Measurements from ENCODE around the gene CDH4.

The CDH4 gene

DNA sequence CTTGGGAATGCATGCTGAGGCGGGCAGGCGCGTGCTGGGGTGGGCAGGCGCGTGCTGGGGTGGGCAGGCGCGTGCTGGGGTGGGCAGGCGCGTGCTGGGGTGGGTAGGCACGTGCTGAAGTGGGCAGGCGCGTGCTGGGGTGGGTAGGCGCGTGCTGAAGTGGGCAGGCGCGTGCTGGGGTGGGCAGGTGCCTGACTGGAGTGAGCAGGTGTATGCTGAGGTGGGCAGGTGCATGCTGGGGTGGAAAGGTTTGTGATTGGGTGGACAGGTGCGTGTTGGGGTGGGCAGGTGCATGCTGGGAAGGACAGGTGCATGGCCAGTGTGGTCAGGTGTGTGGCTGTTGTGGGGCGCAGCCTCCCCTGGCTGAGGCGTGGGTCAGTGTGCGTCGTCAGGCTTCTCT is 404.1 kb downstream of the CDH4 start:
- Histone ChIP-seq H2AK5ac (ENCODE audit: low read depth, low read length) (no peak overlapping the region), H3K36me3 (replicated peaks in 1 of 2; ENCODE audit: control insufficient read depth in 2 of 2, insufficient read depth in 2 of 2, low read length in 2 of 2) (no peaks in the 10 kb centered on the region), H3K4me2 (ENCODE audit: insufficient read depth, low read length, poor library complexity, severe bottlenecking) (no peak overlapping the region), H3K27ac (replicated peaks; ENCODE audit: low read length) (no peak overlapping the region), H2BK120ac (ENCODE audit: low read depth, low read length) (no peak overlapping the region), H3K23ac (ENCODE audit: low read depth, low read length, poor library complexity) (no peak overlapping the region), H2BK12ac (ENCODE audit: low read length) (no peak overlapping the region), H3K27me3 (ENCODE audit: control insufficient read depth in 3 of 3, insufficient read depth in 3 of 3, low read depth in 1 of 3, low read length in 3 of 3) (no peaks in the 10 kb centered on the region), H2AFZ (ENCODE audit: low read length) (no peak overlapping the region), H3K4me3 (ENCODE audit: low read length in 2 of 2) (no peak overlapping the region), H3K14ac (ENCODE audit: low read length) (no peak overlapping the region), H4K8ac (ENCODE audit: low read depth, low read length) (peak overlapping the region; percentile 26), H3K79me1 (ENCODE audit: low read depth, low read length) (no peaks in the 10 kb centered on the region), H2BK15ac (ENCODE audit: low read length) (no peak overlapping the region), H3K9ac (ENCODE audit: low read depth, low read length, poor library complexity) (no peak overlapping the region), H4K91ac (ENCODE audit: low read depth, low read length, poor library complexity) (no peak overlapping the region), H3K9me3 (replicated peaks in 1 of 2; ENCODE audit: control insufficient read depth in 2 of 2, insufficient read depth in 1 of 2, low read depth in 1 of 2, low read length in 2 of 2) (peaks cover 0 to 2% of the 10 kb centered on the region in 2 donors), H3K4ac (ENCODE audit: low read length) (no peak overlapping the region), H3K18ac (ENCODE audit: low read length) (peak overlapping the region; percentile 50), H2BK5ac (ENCODE audit: low read length) (no peak overlapping the region), H3K4me1 (ENCODE audit: control insufficient read depth in 2 of 2, insufficient read depth in 1 of 2, low read depth in 1 of 2, low read length in 2 of 2) (peaks cover 9 to 10% of the 10 kb centered on the region in 2 donors)
- no CpG with 5 or more reads among the region's 21 CpGs for WGBS, 2 donors (ENCODE audit: extremely low coverage in 2 of 2, insufficient read length in 2 of 2, insufficient replicate concordance in 1 of 2)
- no peak for DNase-seq (ENCODE audit: low spot score)

DNA sequence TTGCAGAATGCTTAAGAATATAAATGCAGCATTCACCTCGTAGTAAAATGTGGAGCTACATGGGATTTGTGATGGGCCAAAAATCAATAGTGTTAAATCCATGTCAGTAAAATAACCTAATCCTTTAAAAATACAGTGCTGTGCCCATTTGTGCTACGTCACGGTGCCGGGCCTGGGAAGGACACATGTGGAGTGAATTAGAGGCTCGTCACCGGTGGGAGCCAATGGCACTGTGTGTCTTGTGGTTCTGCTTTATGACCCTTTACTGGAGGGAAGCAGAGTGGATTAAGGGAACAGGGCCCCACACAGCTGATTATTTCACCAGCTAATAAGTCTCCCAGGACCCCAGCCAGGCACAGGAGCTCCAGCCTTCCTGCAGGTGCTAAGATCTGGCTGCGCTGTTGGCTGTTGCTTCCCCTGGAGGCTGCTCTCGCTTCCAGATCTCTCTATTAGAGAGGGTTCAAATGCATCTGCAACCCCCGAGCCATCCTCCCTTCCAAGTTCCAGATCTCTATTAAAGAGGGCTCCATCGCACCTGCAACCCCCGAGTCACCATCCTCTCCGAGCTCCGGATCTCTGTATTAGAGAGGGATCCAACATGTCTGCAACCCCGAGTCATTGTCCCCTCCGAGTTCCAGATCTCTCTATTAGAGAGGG is 405.8 kb downstream of the CDH4 start:
- Histone ChIP-seq H3K4ac (ENCODE audit: low read length) (no peak overlapping the region), H2BK5ac (ENCODE audit: low read length) (no peak overlapping the region), H3K9me3 (replicated peaks in 1 of 2; ENCODE audit: control insufficient read depth in 2 of 2, insufficient read depth in 1 of 2, low read depth in 1 of 2, low read length in 2 of 2) (peaks cover 0 to 2% of the 10 kb centered on the region in 2 donors), H2AFZ (ENCODE audit: low read length) (no peak overlapping the region), H3K27me3 (ENCODE audit: control insufficient read depth in 3 of 3, insufficient read depth in 3 of 3, low read depth in 1 of 3, low read length in 3 of 3) (no peaks in the 10 kb centered on the region), H3K4me3 (ENCODE audit: low read length in 2 of 2) (no peak overlapping the region), H4K91ac (ENCODE audit: low read depth, low read length, poor library complexity) (no peak overlapping the region), H3K4me1 (ENCODE audit: control insufficient read depth in 2 of 2, insufficient read depth in 1 of 2, low read depth in 1 of 2, low read length in 2 of 2) (peaks cover 9 to 10% of the 10 kb centered on the region in 2 donors), H3K18ac (ENCODE audit: low read length) (no peak overlapping the region), H2BK120ac (ENCODE audit: low read depth, low read length) (no peak overlapping the region), H3K23ac (ENCODE audit: low read depth, low read length, poor library complexity) (no peak overlapping the region), H3K27ac (replicated peaks; ENCODE audit: low read length) (no peak overlapping the region), H2BK15ac (ENCODE audit: low read length) (no peak overlapping the region), H3K79me1 (ENCODE audit: low read depth, low read length) (no peaks in the 10 kb centered on the region), H3K4me2 (ENCODE audit: insufficient read depth, low read length, poor library complexity, severe bottlenecking) (no peak overlapping the region), H4K8ac (ENCODE audit: low read depth, low read length) (no peak overlapping the region), H2BK12ac (ENCODE audit: low read length) (no peak overlapping the region), H3K14ac (ENCODE audit: low read length) (no peak overlapping the region), H3K9ac (ENCODE audit: low read depth, low read length, poor library complexity) (no peak overlapping the region), H3K36me3 (replicated peaks in 1 of 2; ENCODE audit: control insufficient read depth in 2 of 2, insufficient read depth in 2 of 2, low read length in 2 of 2) (no peaks in the 10 kb centered on the region), H2AK5ac (ENCODE audit: low read depth, low read length) (no peak overlapping the region)
- no peak for DNase-seq (ENCODE audit: low spot score)
- whole genome bisulfite sequencing, 2 donors (ENCODE audit: extremely low coverage in 2 of 2, insufficient read length in 2 of 2, insufficient replicate concordance in 1 of 2), result no CpG with 5 or more reads among the region's 15 CpGs

DNA sequence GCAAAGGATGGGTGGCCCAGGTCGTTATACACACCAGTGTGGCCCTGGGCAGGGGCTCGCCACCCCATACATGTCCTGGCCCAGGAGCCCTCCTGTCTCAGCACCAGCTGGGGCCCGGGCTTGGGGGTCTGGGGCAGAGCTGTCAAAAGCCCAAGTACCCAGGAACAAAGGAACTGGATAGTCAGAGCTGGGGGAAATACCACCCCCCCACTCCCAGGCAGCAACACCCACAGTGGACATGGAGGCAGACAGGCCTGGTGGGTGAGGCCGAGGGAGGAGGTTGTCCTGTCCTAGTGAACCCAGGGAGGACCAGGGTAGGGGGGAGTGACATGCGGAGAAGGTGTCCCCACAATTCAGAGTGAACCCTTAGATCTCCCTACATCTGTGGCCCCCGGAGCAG is 406.5 kb downstream of the CDH4 start:
- Histone ChIP-seq H3K9ac (ENCODE audit: low read depth, low read length, poor library complexity) (no peak overlapping the region), H3K27me3 (ENCODE audit: control insufficient read depth in 3 of 3, insufficient read depth in 3 of 3, low read depth in 1 of 3, low read length in 3 of 3) (no peaks in the 10 kb centered on the region), H3K18ac (ENCODE audit: low read length) (peak overlapping the region; percentile 85), H3K79me1 (ENCODE audit: low read depth, low read length) (no peaks in the 10 kb centered on the region), H3K14ac (ENCODE audit: low read length) (no peak overlapping the region), H2BK12ac (ENCODE audit: low read length) (no peak overlapping the region), H4K8ac (ENCODE audit: low read depth, low read length) (no peak overlapping the region), H2AFZ (ENCODE audit: low read length) (no peak overlapping the region), H4K91ac (ENCODE audit: low read depth, low read length, poor library complexity) (no peak overlapping the region), H3K23ac (ENCODE audit: low read depth, low read length, poor library complexity) (no peak overlapping the region), H3K4me3 (ENCODE audit: low read length in 2 of 2) (no peak overlapping the region), H3K9me3 (replicated peaks in 1 of 2; ENCODE audit: control insufficient read depth in 2 of 2, insufficient read depth in 1 of 2, low read depth in 1 of 2, low read length in 2 of 2) (peaks cover 0 to 2% of the 10 kb centered on the region in 2 donors), H2AK5ac (ENCODE audit: low read depth, low read length) (peak overlapping the region; percentile 93), H3K4me2 (ENCODE audit: insufficient read depth, low read length, poor library complexity, severe bottlenecking) (no peak overlapping the region), H2BK120ac (ENCODE audit: low read depth, low read length) (no peak overlapping the region), H3K27ac (replicated peaks; ENCODE audit: low read length) (no peak overlapping the region), H2BK5ac (ENCODE audit: low read length) (peak overlapping the region; percentile 83), H3K36me3 (replicated peaks in 1 of 2; ENCODE audit: control insufficient read depth in 2 of 2, insufficient read depth in 2 of 2, low read length in 2 of 2) (no peaks in the 10 kb centered on the region), H3K4ac (ENCODE audit: low read length) (peak overlapping the region; percentile 53), H2BK15ac (ENCODE audit: low read length) (peak overlapping the region; percentile 75), H3K4me1 (ENCODE audit: control insufficient read depth in 2 of 2, insufficient read depth in 1 of 2, low read depth in 1 of 2, low read length in 2 of 2) (peaks cover 9 to 10% of the 10 kb centered on the region in 2 donors)
- DNase-seq (ENCODE audit: low spot score), result no peak
- no CpG with 5 or more reads among the region's 6 CpGs for WGBS, 2 donors (ENCODE audit: extremely low coverage in 2 of 2, insufficient read length in 2 of 2, insufficient replicate concordance in 1 of 2)

DNA sequence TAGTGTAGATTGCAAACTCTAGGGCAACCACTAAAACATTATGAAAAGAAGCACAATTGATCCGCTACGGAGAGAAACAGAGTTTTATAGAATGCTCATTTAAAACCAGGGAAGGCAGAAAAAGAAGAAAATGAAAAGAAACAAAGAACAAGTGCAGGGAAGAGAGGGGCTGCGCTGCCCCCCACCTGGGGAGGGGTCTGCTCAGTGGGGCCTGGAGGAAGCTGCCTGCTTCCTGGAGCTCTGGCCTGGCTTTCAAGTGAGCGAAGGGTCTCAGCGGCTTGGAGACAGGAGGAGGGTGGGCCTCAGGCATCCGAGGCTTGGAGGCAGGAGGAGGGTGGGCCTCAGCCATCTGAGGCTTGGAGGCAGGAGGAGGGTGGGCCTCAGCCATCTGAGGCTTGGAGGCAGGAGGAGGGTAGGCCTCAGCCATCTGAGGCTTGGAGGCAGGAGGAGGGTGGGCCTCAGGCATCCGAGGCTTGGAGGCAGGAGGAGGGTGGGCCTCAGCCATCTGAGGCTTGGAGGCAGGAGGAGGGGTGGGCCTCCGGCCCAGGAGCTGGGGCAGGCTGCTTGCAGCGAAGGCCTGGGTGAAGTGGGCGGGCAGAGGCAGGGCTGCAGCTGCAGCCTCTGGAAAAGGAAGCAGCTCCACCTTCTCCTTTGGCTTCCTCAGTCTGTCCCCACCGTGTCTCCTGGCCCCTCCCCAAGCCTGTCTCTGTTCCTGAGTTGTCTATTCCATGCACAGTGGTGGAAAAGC is 407.4 kb downstream of the CDH4 start:
- no peak overlapping the region for H4K91ac ChIP-seq (ENCODE audit: low read depth, low read length, poor library complexity)
- H3K9ac ChIP-seq (ENCODE audit: low read depth, low read length, poor library complexity), result no peak overlapping the region
- H4K8ac ChIP-seq (ENCODE audit: low read depth, low read length), result no peak overlapping the region
- H3K4me1 ChIP-seq (ENCODE audit: control insufficient read depth in 2 of 2, insufficient read depth in 1 of 2, low read depth in 1 of 2, low read length in 2 of 2), result peaks cover 9 to 10% of the 10 kb centered on the region in 2 donors
- WGBS, 2 donors (ENCODE audit: extremely low coverage in 2 of 2, insufficient read length in 2 of 2, insufficient replicate concordance in 1 of 2), result no CpG with 5 or more reads among the region's 11 CpGs
- H3K79me1 ChIP-seq (ENCODE audit: low read depth, low read length), result no peaks in the 10 kb centered on the region
- no peak overlapping the region for H3K4me3 ChIP-seq (ENCODE audit: low read length in 2 of 2)
- peak overlapping the region; percentile 86 for H3K18ac ChIP-seq (ENCODE audit: low read length)
- DNase-seq (ENCODE audit: low spot score), result peak; percentile 24
- peak overlapping the region; percentile 9 for H3K27ac ChIP-seq (replicated peaks; ENCODE audit: low read length)
- no peak overlapping the region for H2AK5ac ChIP-seq (ENCODE audit: low read depth, low read length)
- peak overlapping the region; percentile 27 for H2BK12ac ChIP-seq (ENCODE audit: low read length)
- no peaks in the 10 kb centered on the region for H3K36me3 ChIP-seq (replicated peaks in 1 of 2; ENCODE audit: control insufficient read depth in 2 of 2, insufficient read depth in 2 of 2, low read length in 2 of 2)
- no peak overlapping the region for H3K4ac ChIP-seq (ENCODE audit: low read length)
- no peak overlapping the region for H3K23ac ChIP-seq (ENCODE audit: low read depth, low read length, poor library complexity)
- H2BK120ac ChIP-seq (ENCODE audit: low read depth, low read length), result peak overlapping the region; percentile 43
- peaks cover 0 to 2% of the 10 kb centered on the region in 2 donors for H3K9me3 ChIP-seq (replicated peaks in 1 of 2; ENCODE audit: control insufficient read depth in 2 of 2, insufficient read depth in 1 of 2, low read depth in 1 of 2, low read length in 2 of 2)
- H3K14ac ChIP-seq (ENCODE audit: low read length), result peak overlapping the region; percentile 25
- H3K4me2 ChIP-seq (ENCODE audit: insufficient read depth, low read length, poor library complexity, severe bottlenecking), result no peak overlapping the region
- H3K27me3 ChIP-seq (ENCODE audit: control insufficient read depth in 3 of 3, insufficient read depth in 3 of 3, low read depth in 1 of 3, low read length in 3 of 3), result no peaks in the 10 kb centered on the region
- peak overlapping the region; percentile 75 for H2BK15ac ChIP-seq (ENCODE audit: low read length)
- H2AFZ ChIP-seq (ENCODE audit: low read length), result peak overlapping the region; percentile 77
- peak overlapping the region; percentile 85 for H2BK5ac ChIP-seq (ENCODE audit: low read length)
